Gastrocnemius medialis (tissue), 4 donors: ENCODE measurements around the gene ANKRD39. TPM values are rescaled to one million over a fixed set of nuclear protein-coding genes. Genes with fewer than 3 reads are reported as not detected.

Experiments used
- ATAC-seq, 2 donors: fragments of 150-250 bp; one replicate each; pipeline ENCODE4 v1.9.1; 2016
- DNase-seq, 2 donors: peaks; one replicate each; pipeline ENCODE4 v3.0.0-alpha.2; 2019
- H3K27ac ChIP-seq, 4 donors: fragments of 200-600 bp; sonication (generic); 1 replicate in 1 of 4; 2 replicates in 3 of 4; pipeline ENCODE4 v1.5.1; 2016 to 2018; ENCODE audit warnings: mild to moderate bottlenecking in 2 of 4, moderate library complexity in 1 of 4
- H3K27me3 ChIP-seq, 3 donors: fragments of 200-600 bp; sonication (generic) in 2 of 3; 1 replicate in 1 of 3; 2 replicates in 2 of 3; pipeline versions ENCODE4 v1.5.1 to v1.6.0; 2016 to 2019; ENCODE audit warnings: mild to moderate bottlenecking in 1 of 3, moderate library complexity in 1 of 3
- H3K36me3 ChIP-seq, 2 donors: fragments of 200-600 bp; sonication (generic) in 1 of 2; one replicate each; pipeline ENCODE4 v1.5.1; 2017 to 2018
- H3K4me1 ChIP-seq, 2 donors: fragments of 200-600 bp; sonication (generic) in 1 of 2; one replicate each; pipeline ENCODE4 v1.5.1; 2016 to 2017; ENCODE audit warnings: mild to moderate bottlenecking in 2 of 2
- H3K4me3 ChIP-seq, 4 donors: fragments of 200-600 bp; sonication (generic) in 3 of 4; 1 replicate in 1 of 4; 2 replicates in 3 of 4; pipeline ENCODE4 v1.5.1; 2016 to 2019; ENCODE audit warnings: mild to moderate bottlenecking in 2 of 4
- H3K9me3 ChIP-seq, 3 donors: fragments of 200-600 bp; sonication (generic) in 2 of 3; 1 replicate in 1 of 3; 2 replicates in 2 of 3; pipeline ENCODE4 v1.5.1; 2016 to 2019
- POLR2A ChIP-seq, 2 donors: fragments of 450-650 bp; IDR thresholded peaks; one replicate each; pipeline ENCODE4 v1.6.1; 2017; ENCODE audit warnings: antibody characterized with exemption in 2 of 2, mild to moderate bottlenecking in 2 of 2, moderate library complexity in 2 of 2
- in situ Hi-C, 4 donors: fragments of 200-750 bp; cut with MboI; loops; one replicate each; pipeline versions ENCODE4 v1.15.0 to v1.8.0; 2017; ENCODE audit warnings: low sequenced_read_pairs in 4 of 4
- intact Hi-C: fragments of 100-400 bp; cut with DNase I; formaldehyde crosslinking; loops from one replicate; pipeline ENCODE4 v1.15.1; 2023; ENCODE audit warnings: low total_unique reads
- total RNA-seq, 4 donors: library from RNA; depleted of rRNA; stranded (reverse); fragments of >200 nt; gene quantifications; one replicate each; pipeline versions ENCODE4 v1.1.0 to v1.2.3, GENCODE V29; 2016
- TF ChIP-seq, protein P1 (sequence below), 5 experiments: fragments of 450-650 bp in 3 of 5; fragments of 200-600 bp in 2 of 5; sonication (generic) in 2 of 5; IDR thresholded peaks in 4 of 5; conservative IDR thresholded peaks in 1 of 5; 1 replicate in 4 of 5; 2 replicates in 1 of 5; pipeline ENCODE4 v1.5.1; 2016 to 2019; ENCODE audit warnings: antibody characterized with exemption in 5 of 5, mild to moderate bottlenecking in 3 of 5, moderate library complexity in 3 of 5

ANKRD39 gene
- total RNA-seq, 4 donors from 2014 or later: 25.8 to 50.6 (median 43.8) TPM

DNA sequence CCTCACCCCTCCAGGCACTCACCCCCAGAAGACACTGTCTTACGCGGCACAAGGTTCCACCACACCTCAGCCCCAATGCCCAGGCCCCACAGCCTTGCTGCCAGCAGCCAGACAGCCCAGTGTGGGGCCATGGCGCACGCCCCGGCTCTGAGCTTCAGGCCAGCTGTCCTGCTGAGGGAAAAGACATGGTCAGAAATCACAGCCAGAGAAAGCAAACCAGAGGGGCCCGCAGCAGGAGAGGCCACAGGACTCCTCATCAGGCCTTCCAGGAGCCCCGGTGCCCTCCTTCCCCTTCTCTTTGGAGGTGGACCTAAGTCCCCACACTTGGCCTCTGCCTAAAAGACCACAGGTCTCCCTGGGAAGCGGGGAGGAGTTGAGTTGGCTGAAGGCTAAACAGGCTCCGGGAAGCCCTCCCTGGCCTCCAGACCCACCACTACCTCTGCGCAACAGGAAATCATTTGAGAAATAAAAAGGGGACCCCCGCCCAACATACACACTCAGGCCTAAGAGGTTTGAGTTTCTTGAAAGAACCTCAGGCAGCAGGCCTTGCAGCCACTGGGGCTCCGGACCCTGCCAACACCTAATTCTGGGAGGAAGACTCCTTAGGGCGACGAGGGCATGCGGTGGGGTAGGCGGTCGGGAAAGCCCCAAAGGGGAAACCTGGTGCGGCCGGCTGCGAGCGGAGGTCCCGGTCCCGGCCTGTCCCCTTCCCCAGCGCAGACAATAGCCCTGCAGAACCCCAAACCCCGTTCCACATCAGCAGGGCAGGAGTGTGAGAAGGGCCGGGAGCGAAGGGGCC, 10.1 kb upstream of the ANKRD39 start:
- Histone ChIP-seq H3K36me3 (peaks cover 0 to 26% of the 10 kb centered on the region in 2 donors), H3K27me3 (no peaks in the 10 kb centered on the region), H3K9me3 (no peaks in the 10 kb centered on the region), H3K27ac (peak overlapping the region; percentile 86 to 90 (median 87)), H3K4me3 (peak overlapping the region; percentile 74 to 95 (median 80)), H3K4me1 (peaks cover 18 to 22% of the 10 kb centered on the region in 2 donors)
- TF ChIP-seq POLR2A (IDR thresholded peaks at IDR 0.05): no peak
- TF ChIP-seq, protein P1, sequence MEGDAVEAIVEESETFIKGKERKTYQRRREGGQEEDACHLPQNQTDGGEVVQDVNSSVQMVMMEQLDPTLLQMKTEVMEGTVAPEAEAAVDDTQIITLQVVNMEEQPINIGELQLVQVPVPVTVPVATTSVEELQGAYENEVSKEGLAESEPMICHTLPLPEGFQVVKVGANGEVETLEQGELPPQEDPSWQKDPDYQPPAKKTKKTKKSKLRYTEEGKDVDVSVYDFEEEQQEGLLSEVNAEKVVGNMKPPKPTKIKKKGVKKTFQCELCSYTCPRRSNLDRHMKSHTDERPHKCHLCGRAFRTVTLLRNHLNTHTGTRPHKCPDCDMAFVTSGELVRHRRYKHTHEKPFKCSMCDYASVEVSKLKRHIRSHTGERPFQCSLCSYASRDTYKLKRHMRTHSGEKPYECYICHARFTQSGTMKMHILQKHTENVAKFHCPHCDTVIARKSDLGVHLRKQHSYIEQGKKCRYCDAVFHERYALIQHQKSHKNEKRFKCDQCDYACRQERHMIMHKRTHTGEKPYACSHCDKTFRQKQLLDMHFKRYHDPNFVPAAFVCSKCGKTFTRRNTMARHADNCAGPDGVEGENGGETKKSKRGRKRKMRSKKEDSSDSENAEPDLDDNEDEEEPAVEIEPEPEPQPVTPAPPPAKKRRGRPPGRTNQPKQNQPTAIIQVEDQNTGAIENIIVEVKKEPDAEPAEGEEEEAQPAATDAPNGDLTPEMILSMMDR (IDR thresholded peaks at IDR 0.05 in 4 of 5, conservative IDR thresholded peaks at IDR 0.05 in 1 of 5): no peak
- intact Hi-C loops: loop anchor here (2.0 kb wide), 1 partner anchor 39 kb away; no protein-coding TSS in a partner anchor
- ATAC-seq: no peak
- DNase-seq: no peak
- in situ Hi-C loops: no loop called here

DNA sequence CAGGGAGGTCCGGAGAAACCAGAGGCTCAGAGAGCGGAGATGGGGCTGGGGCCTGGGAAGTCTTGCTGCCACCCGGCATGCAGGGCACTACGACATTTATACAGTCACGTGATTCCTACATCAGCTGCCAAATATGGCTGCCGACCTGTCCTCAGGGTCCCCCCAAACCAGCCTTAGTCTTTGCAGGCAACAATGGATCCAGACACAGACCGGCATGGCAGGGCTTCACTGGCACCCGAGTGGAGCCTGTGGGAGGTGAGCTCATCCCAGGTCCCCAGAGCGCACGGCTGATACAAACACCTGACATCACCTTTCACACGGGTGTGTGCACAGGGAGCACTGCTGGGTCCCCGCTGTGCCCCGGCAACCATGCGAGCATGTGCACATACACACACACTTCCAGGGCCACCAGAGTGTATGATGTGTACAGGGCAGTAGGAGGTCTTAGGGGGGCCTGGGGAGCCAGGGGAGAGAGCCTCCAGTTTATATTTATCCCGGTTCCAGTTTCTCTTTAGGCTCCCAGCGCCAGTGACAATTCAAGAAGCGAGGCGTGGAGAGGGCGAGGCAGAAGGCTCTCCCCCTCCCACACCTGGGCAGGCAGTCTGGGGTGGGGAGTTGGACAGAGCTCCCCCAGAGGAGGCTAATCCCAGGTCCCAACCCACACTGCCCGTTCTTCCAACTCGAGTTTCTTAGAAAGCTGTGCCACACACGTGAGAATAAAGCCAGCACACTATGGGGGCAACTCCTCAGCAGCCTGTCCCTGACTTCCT, 9.4 kb upstream of the ANKRD39 start:
- in situ Hi-C loops: no loop called here
- Histone ChIP-seq H3K4me1 (peaks cover 14 to 17% of the 10 kb centered on the region in 2 donors), H3K27me3 (no peaks in the 10 kb centered on the region), H3K4me3 (peak overlapping the region in 3 of 4 donors; percentile 74 to 95 (median 86)), H3K9me3 (no peaks in the 10 kb centered on the region), H3K27ac (peak overlapping the region; percentile 86 to 90 (median 87)), H3K36me3 (peaks cover 0 to 28% of the 10 kb centered on the region in 2 donors)
- ATAC-seq (no peak), DNase-seq (no peak)
- intact Hi-C loops: no loop called here
- TF ChIP-seq POLR2A (IDR thresholded peaks at IDR 0.05): no peak
- TF ChIP-seq, protein P1 (IDR thresholded peaks at IDR 0.05 in 4 of 5, conservative IDR thresholded peaks at IDR 0.05 in 1 of 5): no peak

DNA sequence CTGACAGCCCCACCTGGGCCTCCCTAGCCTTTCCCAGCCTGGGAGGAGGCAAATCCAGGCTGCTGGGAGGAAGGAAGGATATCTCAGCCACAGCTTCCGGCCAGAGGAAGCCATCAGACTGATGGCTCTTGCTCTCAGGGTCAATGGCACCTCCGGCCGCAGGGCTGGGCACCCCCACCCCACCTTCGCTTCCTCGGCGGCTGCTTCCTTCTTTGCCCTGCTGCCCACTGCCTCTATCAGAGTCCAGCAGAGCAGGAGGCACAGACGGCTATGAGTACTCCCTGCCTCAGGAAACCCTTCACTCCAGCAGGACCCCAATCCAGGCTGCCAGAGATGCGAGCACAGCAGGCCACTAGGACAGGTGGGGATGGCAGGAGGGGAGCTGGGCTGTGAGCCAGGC, 8.8 kb upstream of the ANKRD39 start:
- Histone ChIP-seq H3K27ac (peak overlapping the region; percentile 7 to 88 (median 48)), H3K4me3 (no peak overlapping the region), H3K4me1 (peaks cover 14 to 17% of the 10 kb centered on the region in 2 donors), H3K9me3 (no peaks in the 10 kb centered on the region), H3K36me3 (peaks cover 0 to 31% of the 10 kb centered on the region in 2 donors), H3K27me3 (no peaks in the 10 kb centered on the region)
- intact Hi-C loops (no loop called here), in situ Hi-C loops (no loop called here)
- DNase-seq: no peak
- TF ChIP-seq, protein P1 (IDR thresholded peaks at IDR 0.05 in 4 of 5, conservative IDR thresholded peaks at IDR 0.05 in 1 of 5): no peak
- no peak for TF ChIP-seq POLR2A (IDR thresholded peaks at IDR 0.05)
- ATAC-seq: no peak

DNA sequence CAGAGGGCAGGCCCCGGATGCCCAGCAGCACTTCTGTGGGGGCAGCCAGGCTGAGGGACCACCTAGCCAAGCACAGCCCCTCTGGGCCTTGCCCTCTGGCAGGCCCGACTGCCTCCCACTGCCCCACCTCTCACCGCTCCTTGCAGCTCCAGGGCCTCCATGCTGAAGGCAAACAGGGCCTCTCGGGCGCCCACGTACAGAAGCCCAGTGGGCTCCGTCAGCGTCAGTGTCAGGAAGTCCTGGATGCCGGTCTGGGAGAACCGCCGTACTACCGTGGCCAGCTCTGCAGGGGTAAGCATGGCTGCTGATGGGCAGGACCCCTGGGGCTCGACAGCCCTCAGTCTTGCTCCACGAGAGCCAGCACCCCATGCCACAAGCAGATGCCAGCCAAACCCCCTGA, 8.3 kb upstream of the ANKRD39 start:
- Histone ChIP-seq H3K27ac (peak overlapping the region in 1 of 4 donors; percentile 88), H3K27me3 (no peaks in the 10 kb centered on the region), H3K9me3 (no peaks in the 10 kb centered on the region), H3K36me3 (peaks cover 0 to 36% of the 10 kb centered on the region in 2 donors), H3K4me3 (no peak overlapping the region), H3K4me1 (peaks cover 14 to 17% of the 10 kb centered on the region in 2 donors)
- in situ Hi-C loops: no loop called here
- DNase-seq (no peak), ATAC-seq (no peak)
- no peak for TF ChIP-seq POLR2A (IDR thresholded peaks at IDR 0.05)
- TF ChIP-seq, protein P1 (IDR thresholded peaks at IDR 0.05 in 4 of 5, conservative IDR thresholded peaks at IDR 0.05 in 1 of 5): no peak
- intact Hi-C loops: no loop called here
